BLaER1 (cell line): ENCODE measurements around the gene LCP2.

Source experiments
- H3K27ac ChIP-seq: shearing (Covaris generic); formaldehyde crosslinking; 2 replicates; pipeline ENCODE4 v1.8.1; 2022
- H3K27me3 ChIP-seq: shearing (Covaris generic); formaldehyde crosslinking; 2 replicates; pipeline ENCODE4 v1.8.1; 2022
- H3K36me3 ChIP-seq: shearing (Covaris generic); formaldehyde crosslinking; 2 replicates; pipeline ENCODE4 v1.8.1; 2022
- H3K4me1 ChIP-seq: shearing (Covaris generic); formaldehyde crosslinking; 2 replicates; pipeline ENCODE4 v1.8.1; 2022
- H3K4me2 ChIP-seq: shearing (Covaris generic); formaldehyde crosslinking; 2 replicates; pipeline ENCODE4 v1.8.1; 2022
- H3K4me3 ChIP-seq: shearing (Covaris generic); formaldehyde crosslinking; 2 replicates; pipeline ENCODE4 v1.8.1; 2022
- H3K9ac ChIP-seq: shearing (Covaris generic); formaldehyde crosslinking; 2 replicates; pipeline ENCODE4 v1.8.1; 2022
- H3K9me3 ChIP-seq: shearing (Covaris generic); formaldehyde crosslinking; 2 replicates; pipeline ENCODE4 v1.8.1; 2022
- H4K20me1 ChIP-seq: shearing (Covaris generic); formaldehyde crosslinking; 2 replicates; pipeline ENCODE4 v1.8.1; 2022
- Cebpa-rat ChIP-seq: shearing (Covaris generic); IDR thresholded peaks from 2 replicates; pipeline ENCODE4 v1.8.1; 2022

Gene LCP2

GRCh38 chr5:170204202-170204601 is 93.4 kb downstream of the LCP2 start:
- Histone ChIP-seq H3K9me3 (no peaks in the 10 kb centered on the region), H3K9ac (no peak overlapping the region), H3K27me3 (no peaks in the 10 kb centered on the region), H3K4me2 (no peak overlapping the region), H4K20me1 (no peaks in the 10 kb centered on the region), H3K4me3 (no peak overlapping the region), H3K36me3 (no peaks in the 10 kb centered on the region), H3K27ac (no peak overlapping the region), H3K4me1 (no peaks in the 10 kb centered on the region)
- TF ChIP-seq Cebpa-rat, result no peak

GRCh38 chr5:170202117-170202516 is 95.5 kb downstream of the LCP2 start:
- no peak overlapping the region for H3K4me3 ChIP-seq
- no peaks in the 10 kb centered on the region for H3K4me1 ChIP-seq
- no peaks in the 10 kb centered on the region for H3K9me3 ChIP-seq
- no peaks in the 10 kb centered on the region for H3K36me3 ChIP-seq
- H3K9ac ChIP-seq, result no peak overlapping the region
- no peak for TF ChIP-seq Cebpa-rat
- no peaks in the 10 kb centered on the region for H3K27me3 ChIP-seq
- no peak overlapping the region for H3K4me2 ChIP-seq
- no peaks in the 10 kb centered on the region for H4K20me1 ChIP-seq
- no peak overlapping the region for H3K27ac ChIP-seq

GRCh38 chr5:170201311-170201710 is 96.3 kb downstream of the LCP2 start:
- Histone ChIP-seq H3K9ac (no peak overlapping the region), H3K36me3 (no peaks in the 10 kb centered on the region), H4K20me1 (no peaks in the 10 kb centered on the region), H3K4me2 (no peak overlapping the region), H3K27ac (no peak overlapping the region), H3K4me1 (no peaks in the 10 kb centered on the region), H3K4me3 (no peak overlapping the region), H3K9me3 (no peaks in the 10 kb centered on the region), H3K27me3 (no peaks in the 10 kb centered on the region)
- TF ChIP-seq Cebpa-rat, result no peak

GRCh38 chr5:170200876-170201275 is 96.7 kb downstream of the LCP2 start:
- Histone ChIP-seq H4K20me1 (no peaks in the 10 kb centered on the region), H3K9ac (no peak overlapping the region), H3K4me1 (no peaks in the 10 kb centered on the region), H3K9me3 (no peaks in the 10 kb centered on the region), H3K27ac (no peak overlapping the region), H3K4me3 (no peak overlapping the region), H3K4me2 (no peak overlapping the region), H3K27me3 (no peaks in the 10 kb centered on the region), H3K36me3 (no peaks in the 10 kb centered on the region)
- no peak for TF ChIP-seq Cebpa-rat
